ENCODE results near the gene ST6GALNAC5. TPM values are rescaled to one million over a fixed set of nuclear protein-coding genes. Genes with fewer than 3 reads are reported as not detected.

Gene ST6GALNAC5
- total RNA-seq, 1 donor from 2014 or later, result 30.7 TPM

DNA sequence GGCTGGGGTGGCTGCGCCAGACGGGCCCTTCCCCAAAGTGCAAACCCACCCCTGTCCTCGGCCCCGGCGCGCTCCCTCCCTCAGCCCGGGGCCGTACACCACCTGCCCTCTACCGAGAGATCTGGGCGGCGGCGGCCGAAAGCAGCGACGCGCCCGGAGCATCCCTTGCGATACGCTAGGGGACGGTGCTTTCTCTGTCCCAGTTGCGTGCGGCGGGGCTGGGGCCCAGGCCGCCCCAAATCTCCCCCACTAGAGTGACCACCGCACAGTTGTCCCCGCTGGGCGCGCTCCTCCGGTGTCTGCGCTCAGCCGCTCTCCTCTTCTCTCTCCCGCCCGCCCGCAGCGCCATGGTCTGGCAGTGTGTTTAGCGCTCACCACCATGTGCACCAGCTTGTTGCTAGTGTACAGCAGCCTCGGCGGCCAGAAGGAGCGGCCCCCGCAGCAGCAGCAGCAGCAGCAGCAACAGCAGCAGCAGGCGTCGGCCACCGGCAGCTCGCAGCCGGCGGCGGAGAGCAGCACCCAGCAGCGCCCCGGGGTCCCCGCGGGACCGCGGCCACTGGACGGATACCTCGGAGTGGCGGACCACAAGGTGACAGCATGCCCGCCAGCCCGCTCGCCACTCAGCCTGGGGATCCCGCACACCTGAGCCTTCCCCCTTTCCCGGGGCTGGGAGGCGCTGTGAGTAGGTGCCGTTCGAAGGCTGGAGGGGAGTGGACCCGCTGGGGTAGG is 1.0 kb downstream of the ST6GALNAC5 start:
- H3K4me3 Mint-ChIP-seq, result peak overlapping the region; percentile 96
- Histone ChIP-seq H3K27ac (no peak overlapping the region), H3K9me3 (ENCODE audit: low read depth) (no peaks in the 10 kb centered on the region), H3K27me3 (peaks cover 15% of the 10 kb centered on the region), H2AFZ (replicated peaks) (peak overlapping the region; percentile 97), H3K4me2 (peak overlapping the region; percentile 96), H3F3A (ENCODE audit: low read depth) (no peaks in the 10 kb centered on the region), H4K20me1 (ENCODE audit: low read depth) (peaks cover 18% of the 10 kb centered on the region), H3K9ac (no peak overlapping the region), H3K4me1 (no peaks in the 10 kb centered on the region), H3K36me3 (no peaks in the 10 kb centered on the region), H3K79me2 (ENCODE audit: low read depth) (peaks cover 15% of the 10 kb centered on the region), H3K4me3 (peak overlapping the region; percentile 93)
- H3K36me3 Mint-ChIP-seq, result peaks cover 17% of the 10 kb centered on the region
- peaks cover under 1% of the 10 kb centered on the region for H3K9me3 Mint-ChIP-seq
- H3K27ac Mint-ChIP-seq, result peak overlapping the region; percentile 45
- H3K27me3 Mint-ChIP-seq (ENCODE audit: insufficient read depth, low read depth), result no peaks in the 10 kb centered on the region
- peak; percentile 90 for DNase-seq (ENCODE audit: low spot score)
- no peak for TF ChIP-seq EZH2phosphoT487 (IDR thresholded peaks at IDR 0.05)
- peak; percentile 50 for TF ChIP-seq EZH2 (IDR thresholded peaks at IDR 0.05)
- TF ChIP-seq CTCF (IDR thresholded peaks at IDR 0.05), result peak; percentile 52
- H3K4me1 Mint-ChIP-seq, result peaks cover 32% of the 10 kb centered on the region

DNA sequence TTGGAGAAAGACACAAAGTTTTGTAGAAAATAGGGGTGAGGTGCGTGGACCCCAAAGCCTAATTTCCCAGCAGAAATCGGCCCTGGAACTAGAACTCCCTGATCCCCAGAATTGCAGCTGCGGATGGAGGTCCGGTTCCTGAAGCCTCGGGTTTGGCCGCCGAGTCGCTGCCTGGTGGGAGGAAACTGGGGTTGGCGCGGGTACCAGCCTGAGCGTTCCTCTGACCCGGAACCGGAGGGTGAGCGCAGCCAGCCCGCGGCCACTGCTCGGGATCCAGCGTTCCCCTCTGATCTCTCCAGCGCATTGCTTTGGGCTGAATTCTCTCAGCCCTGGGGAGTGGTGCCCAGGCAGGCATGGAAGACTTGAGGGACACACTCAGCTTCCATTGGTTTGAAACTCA is 1.6 kb downstream of the ST6GALNAC5 start:
- Histone ChIP-seq H3K9ac (no peak overlapping the region), H4K20me1 (ENCODE audit: low read depth) (peaks cover 18% of the 10 kb centered on the region), H3K4me3 (peak overlapping the region; percentile 93), H3K27me3 (peaks cover 15% of the 10 kb centered on the region), H3F3A (ENCODE audit: low read depth) (no peaks in the 10 kb centered on the region), H3K36me3 (no peaks in the 10 kb centered on the region), H3K9me3 (ENCODE audit: low read depth) (no peaks in the 10 kb centered on the region), H3K27ac (no peak overlapping the region), H3K4me2 (peak overlapping the region; percentile 96), H3K79me2 (ENCODE audit: low read depth) (peaks cover 15% of the 10 kb centered on the region), H2AFZ (replicated peaks) (peak overlapping the region; percentile 97), H3K4me1 (no peaks in the 10 kb centered on the region)
- H3K9me3 Mint-ChIP-seq, result peaks cover 2% of the 10 kb centered on the region
- TF ChIP-seq EZH2phosphoT487 (IDR thresholded peaks at IDR 0.05), result no peak
- no peak for TF ChIP-seq CTCF (IDR thresholded peaks at IDR 0.05)
- TF ChIP-seq EZH2 (IDR thresholded peaks at IDR 0.05), result peak; percentile 5
- peaks cover 32% of the 10 kb centered on the region for H3K4me1 Mint-ChIP-seq
- no peak overlapping the region for H3K27ac Mint-ChIP-seq
- peak; percentile 56 for DNase-seq (ENCODE audit: low spot score)
- H3K27me3 Mint-ChIP-seq (ENCODE audit: insufficient read depth, low read depth), result no peaks in the 10 kb centered on the region
- H3K36me3 Mint-ChIP-seq, result peaks cover 23% of the 10 kb centered on the region
- peak overlapping the region; percentile 96 for H3K4me3 Mint-ChIP-seq

DNA sequence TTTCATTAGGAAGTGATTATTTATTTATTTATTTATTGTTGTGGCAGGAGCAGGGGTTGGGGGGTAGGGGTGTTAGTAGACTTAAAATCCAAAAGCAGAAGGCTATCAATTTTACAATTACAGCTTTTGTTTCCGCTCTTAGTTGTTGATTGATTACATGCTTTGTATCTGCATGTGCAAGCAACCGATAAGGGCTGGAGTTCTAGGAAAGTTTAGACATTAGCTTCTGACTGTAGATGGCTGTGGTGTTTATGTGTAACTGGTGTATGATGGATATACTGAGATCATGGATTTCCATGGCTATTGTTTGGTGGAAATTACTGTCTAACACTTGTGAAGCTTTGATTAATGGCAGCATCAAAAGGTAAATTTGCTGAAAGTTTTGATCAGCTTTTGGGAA is 2.8 kb downstream of the ST6GALNAC5 start:
- Histone ChIP-seq H3K27ac (no peak overlapping the region), H3F3A (ENCODE audit: low read depth) (no peaks in the 10 kb centered on the region), H3K9me3 (ENCODE audit: low read depth) (no peaks in the 10 kb centered on the region), H3K4me3 (no peak overlapping the region), H3K9ac (no peak overlapping the region), H3K4me2 (no peak overlapping the region), H3K27me3 (peaks cover 15% of the 10 kb centered on the region), H3K4me1 (no peaks in the 10 kb centered on the region), H3K79me2 (ENCODE audit: low read depth) (peaks cover 15% of the 10 kb centered on the region), H2AFZ (replicated peaks) (no peak overlapping the region), H3K36me3 (no peaks in the 10 kb centered on the region), H4K20me1 (ENCODE audit: low read depth) (peaks cover 18% of the 10 kb centered on the region)
- peaks cover 2% of the 10 kb centered on the region for H3K9me3 Mint-ChIP-seq
- no peaks in the 10 kb centered on the region for H3K27me3 Mint-ChIP-seq (ENCODE audit: insufficient read depth, low read depth)
- TF ChIP-seq CTCF (IDR thresholded peaks at IDR 0.05) (no peak), EZH2 (IDR thresholded peaks at IDR 0.05) (no peak), EZH2phosphoT487 (IDR thresholded peaks at IDR 0.05) (no peak)
- peak overlapping the region; percentile 96 for H3K4me3 Mint-ChIP-seq
- peaks cover 30% of the 10 kb centered on the region for H3K4me1 Mint-ChIP-seq
- H3K27ac Mint-ChIP-seq, result no peak overlapping the region
- DNase-seq (ENCODE audit: low spot score), result no peak
- peaks cover 34% of the 10 kb centered on the region for H3K36me3 Mint-ChIP-seq
